ENCODE results near the gene NFKBIL1.
A peak's percentile ranks its signal among the peaks of the same experiment; 100 is the strongest.
"Not testable (repeated sequence)": the region's sequence is repeated elsewhere in the genome, so short reads cannot be mapped to it uniquely, and the experiment has no call there.

Gene NFKBIL1, protein sequence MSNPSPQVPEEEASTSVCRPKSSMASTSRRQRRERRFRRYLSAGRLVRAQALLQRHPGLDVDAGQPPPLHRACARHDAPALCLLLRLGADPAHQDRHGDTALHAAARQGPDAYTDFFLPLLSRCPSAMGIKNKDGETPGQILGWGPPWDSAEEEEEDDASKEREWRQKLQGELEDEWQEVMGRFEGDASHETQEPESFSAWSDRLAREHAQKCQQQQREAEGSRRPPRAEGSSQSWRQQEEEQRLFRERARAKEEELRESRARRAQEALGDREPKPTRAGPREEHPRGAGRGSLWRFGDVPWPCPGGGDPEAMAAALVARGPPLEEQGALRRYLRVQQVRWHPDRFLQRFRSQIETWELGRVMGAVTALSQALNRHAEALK

DNA sequence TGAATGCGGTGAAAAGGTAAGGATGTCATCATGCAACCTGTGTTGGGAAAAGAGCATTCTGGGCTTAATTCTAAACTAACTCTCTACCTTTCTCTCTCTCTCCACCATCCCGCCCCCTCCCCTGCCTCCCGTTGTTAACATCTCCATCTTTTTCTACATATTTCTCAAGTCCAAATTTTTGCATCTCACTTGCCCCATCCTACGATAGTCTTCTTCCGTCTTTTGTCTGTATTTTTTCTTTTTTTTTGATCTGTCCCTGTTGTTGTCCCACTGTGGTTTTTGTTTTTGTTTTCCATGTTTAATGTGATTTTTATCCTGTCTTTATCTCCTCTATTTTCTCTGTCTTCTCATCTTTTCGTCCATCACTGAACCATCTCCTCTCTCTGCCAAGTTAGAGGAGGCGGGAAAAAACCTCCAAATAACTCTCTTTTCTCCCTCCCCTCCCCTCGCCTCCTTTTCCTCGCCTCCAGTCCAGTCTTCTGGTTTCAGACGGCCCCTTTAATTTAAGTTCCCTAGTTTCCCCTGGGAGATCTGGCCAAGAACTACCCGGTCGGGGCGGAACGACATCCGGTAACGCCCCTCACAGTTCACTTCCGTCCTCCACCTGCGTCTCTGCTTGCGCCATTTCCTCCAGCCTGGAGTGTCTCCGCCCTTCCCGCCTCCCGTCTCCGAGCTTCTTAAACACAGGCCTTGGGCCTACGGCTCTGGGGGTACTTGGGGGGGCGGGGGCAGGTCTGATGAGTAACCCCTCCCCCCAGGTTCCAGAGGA lies at the start of gene NFKBIL1:
TSS of gene NFKBIL1 (plus strand) at position 651 of the 769 bp plus-strand sequence. CDS start at position 738, 87 bp downstream.
- peaks cover 44% of the 10 kb centered on the region for H3K4me1 Mint-ChIP-seq

DNA sequence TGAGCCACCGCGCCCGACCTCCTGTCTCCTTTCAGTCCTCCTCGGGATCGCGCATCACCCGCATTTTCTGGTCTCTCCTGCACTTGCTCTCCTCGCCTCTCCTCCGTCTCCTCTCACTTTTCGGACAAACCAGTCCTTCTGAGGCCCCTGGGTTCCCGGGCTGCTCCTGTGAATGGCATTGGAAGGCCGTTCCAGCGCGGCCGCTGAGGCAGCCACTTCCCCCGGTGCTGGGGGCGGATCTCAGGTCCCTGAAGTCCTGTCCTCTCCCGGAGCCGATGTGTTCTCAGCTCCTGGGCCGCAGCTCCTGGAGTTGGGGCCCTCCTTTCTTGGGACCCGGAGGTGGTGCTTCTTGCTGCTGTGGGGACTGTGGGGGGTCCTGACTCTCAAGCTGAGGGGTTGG lies 48.7 kb upstream of the NFKBIL1 start:
- Mint-ChIP-seq H3K4me1 (peaks cover 76% of the 10 kb centered on the region), H3K36me3 (peaks cover 6% of the 10 kb centered on the region), H3K27ac (peak overlapping the region; percentile 39), H3K4me3 (peak overlapping the region; percentile 75), H3K9me3 (no peaks in the 10 kb centered on the region), H3K27me3 (no peaks in the 10 kb centered on the region)
- ATAC-seq = no peak

More for the DNA sequence above, at the start of gene NFKBIL1:
- Mint-ChIP-seq H3K9me3 (no peaks in the 10 kb centered on the region), H3K4me3 (peak within 1 kb of the TSS; percentile 88), H3K27ac (peak within 1 kb of the TSS; percentile 66), H3K36me3 (peaks cover 7% of the 10 kb centered on the region), H3K27me3 (no peaks in the 10 kb centered on the region)
- ATAC-seq = peak; percentile 94

DNA sequence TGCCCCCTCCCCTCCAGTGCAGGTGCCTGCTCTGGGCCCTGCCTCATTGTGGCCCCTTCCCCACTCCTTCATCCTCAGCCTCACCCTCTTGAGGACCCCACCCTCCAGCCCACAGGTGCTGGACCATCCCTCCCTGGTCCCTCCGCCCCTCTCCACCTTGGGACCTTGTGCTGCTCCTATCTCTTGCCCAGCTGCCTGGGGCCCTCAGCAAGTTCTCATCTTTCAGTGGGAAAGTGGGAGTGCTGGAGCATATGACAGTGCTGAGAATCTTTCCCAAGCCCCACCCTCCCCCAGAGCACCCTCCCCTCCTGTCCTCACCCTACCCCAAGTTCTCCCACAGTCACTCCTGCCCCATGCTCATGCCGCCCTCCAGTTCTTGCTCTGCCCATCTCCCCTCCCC lies 47.8 kb upstream of the NFKBIL1 start:
- ATAC-seq = not testable (repeated sequence)
- H3K27ac Mint-ChIP-seq = peak overlapping the region; percentile 39

DNA sequence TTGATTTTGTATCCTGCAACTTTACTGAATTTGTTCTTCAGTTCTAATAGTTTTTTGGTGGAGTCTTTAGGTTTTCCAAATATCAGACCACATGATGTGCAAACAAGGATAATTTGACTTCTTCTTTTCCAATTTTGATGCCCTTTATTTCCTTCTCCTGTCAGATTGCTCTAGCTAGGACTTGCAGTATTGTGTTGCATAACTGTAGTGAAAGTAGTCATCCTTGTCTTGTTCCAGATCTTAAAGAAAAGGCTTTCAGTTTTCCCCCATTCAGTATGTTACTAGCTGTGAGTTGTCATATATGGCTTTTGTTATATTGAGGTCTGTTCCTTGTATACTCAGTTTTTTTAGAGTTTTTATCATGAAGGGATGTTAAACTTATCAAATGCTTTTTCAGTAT lies 44.8 kb upstream of the NFKBIL1 start:
- no peak overlapping the region for H3K27ac Mint-ChIP-seq
- H3K4me1 Mint-ChIP-seq = peaks cover 63% of the 10 kb centered on the region
- H3K9me3 Mint-ChIP-seq = no peaks in the 10 kb centered on the region

More for the DNA sequence above, 47.8 kb upstream of the NFKBIL1 start:
- not testable (repeated sequence) for H3K9me3 Mint-ChIP-seq, H3K27me3 Mint-ChIP-seq, H3K36me3 Mint-ChIP-seq
- H3K4me1 Mint-ChIP-seq = peaks cover 76% of the 10 kb centered on the region
- peak overlapping the region; percentile 75 for H3K4me3 Mint-ChIP-seq

DNA sequence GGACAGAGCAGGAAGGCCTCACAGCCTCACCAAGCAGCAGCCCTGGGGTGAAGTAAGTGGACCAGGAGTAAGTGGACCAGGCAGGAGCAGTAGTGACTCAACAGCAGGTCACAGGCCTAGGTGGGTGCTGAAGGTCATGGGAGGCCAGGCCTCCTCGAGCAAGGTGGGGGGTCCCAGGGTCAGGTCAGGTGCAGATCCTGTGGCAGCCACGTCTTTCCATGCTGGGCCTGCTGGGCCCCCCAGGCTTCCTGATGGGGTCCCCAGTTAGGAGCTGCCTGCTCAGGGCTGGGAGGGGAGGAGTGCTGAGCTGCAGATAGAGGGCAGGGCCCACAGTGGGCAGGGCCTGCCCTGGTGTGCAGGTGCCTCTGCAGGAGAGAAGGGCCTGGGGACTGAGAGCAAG lies 38.4 kb upstream of the NFKBIL1 start:
- ATAC-seq, H3K9me3 Mint-ChIP-seq, H3K27me3 Mint-ChIP-seq, H3K27ac Mint-ChIP-seq, H3K4me3 Mint-ChIP-seq: not testable (repeated sequence)
- Mint-ChIP-seq H3K4me1 (peaks cover 13% of the 10 kb centered on the region), H3K36me3 (peaks cover 49% of the 10 kb centered on the region)

More for the DNA sequence above, 44.8 kb upstream of the NFKBIL1 start:
- no peak overlapping the region for H3K4me3 Mint-ChIP-seq
- ATAC-seq = no peak
- H3K27me3 Mint-ChIP-seq = no peaks in the 10 kb centered on the region
- H3K36me3 Mint-ChIP-seq = peaks cover 25% of the 10 kb centered on the region

DNA sequence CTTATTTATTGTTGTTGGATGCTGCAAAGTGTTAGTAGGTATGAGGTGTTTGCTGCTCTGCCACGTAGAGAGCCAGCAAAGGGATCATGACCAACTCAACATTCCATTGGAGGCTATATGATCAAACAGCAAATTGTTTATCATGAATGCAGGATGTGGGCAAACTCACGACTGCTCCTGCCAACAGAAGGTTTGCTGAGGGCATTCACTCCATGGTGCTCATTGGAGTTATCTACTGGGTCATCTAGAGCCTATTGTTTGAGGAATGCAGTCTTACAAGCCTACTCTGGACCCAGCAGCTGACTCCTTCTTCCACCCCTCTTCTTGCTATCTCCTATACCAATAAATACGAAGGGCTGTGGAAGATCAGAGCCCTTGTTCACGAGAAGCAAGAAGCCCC lies 37.4 kb upstream of the NFKBIL1 start:
- Mint-ChIP-seq H3K9me3 (no peaks in the 10 kb centered on the region), H3K36me3 (peaks cover 46% of the 10 kb centered on the region), H3K4me1 (peaks cover 7% of the 10 kb centered on the region), H3K27ac (no peak overlapping the region), H3K27me3 (no peaks in the 10 kb centered on the region), H3K4me3 (no peak overlapping the region)
- ATAC-seq = no peak

DNA sequence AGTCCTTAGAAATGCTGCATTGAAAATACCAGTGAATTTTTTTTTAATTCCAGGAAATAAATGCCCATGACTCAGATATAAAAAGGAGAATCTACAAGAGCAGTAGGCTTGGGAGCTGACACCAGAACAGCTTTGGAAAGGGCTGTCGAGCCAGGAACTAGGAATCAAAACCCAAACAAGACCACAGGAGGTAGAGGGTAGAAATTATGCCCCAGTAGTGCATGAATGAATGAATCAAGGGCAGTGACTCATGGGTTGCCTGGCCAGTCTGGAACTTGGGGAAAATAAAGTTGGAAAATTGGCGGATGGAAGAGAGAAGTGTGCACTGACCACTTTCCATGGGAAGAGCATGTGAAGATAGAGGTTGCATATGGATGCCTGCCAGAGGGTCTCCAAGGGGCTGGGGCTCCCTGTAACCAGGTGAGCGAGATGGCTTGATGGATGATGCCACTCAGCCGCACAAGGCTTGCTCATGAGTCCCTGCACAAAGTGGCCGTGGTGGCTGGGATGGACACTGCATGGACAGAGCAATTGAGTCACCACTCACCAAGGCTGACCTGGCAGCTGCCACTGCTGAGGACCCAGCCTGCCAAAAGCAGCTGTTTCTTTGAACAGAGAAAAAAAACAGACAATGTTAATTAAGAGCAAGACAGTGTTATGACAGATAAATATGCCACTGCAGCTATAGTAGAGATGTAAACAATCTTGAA lies 33.8 kb upstream of the NFKBIL1 start:
- no peak overlapping the region for H3K4me3 Mint-ChIP-seq
- no peaks in the 10 kb centered on the region for H3K9me3 Mint-ChIP-seq
- no peak overlapping the region for H3K27ac Mint-ChIP-seq
- peaks cover 20% of the 10 kb centered on the region for H3K36me3 Mint-ChIP-seq
- ATAC-seq = no peak
- no peaks in the 10 kb centered on the region for H3K4me1 Mint-ChIP-seq
- H3K27me3 Mint-ChIP-seq = no peaks in the 10 kb centered on the region

DNA sequence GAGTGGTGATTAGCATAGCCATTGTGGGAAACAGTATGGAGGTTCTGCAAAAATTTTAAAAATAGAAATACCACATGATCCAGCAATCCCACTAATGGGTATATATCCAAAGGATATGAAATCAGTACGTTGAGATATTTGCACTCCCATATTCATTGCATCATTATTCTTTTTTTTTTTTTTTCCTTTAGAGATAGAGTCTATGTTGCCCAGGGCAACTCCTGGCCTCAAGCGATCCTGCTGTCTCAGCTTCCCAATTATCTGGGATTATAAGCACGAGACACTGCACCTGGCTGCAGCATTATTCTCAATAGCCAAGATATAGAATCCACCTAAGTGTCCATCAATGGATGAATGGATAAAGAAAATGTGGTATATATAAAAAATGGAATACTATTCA lies 25.6 kb upstream of the NFKBIL1 start:
- no peaks in the 10 kb centered on the region for H3K36me3 Mint-ChIP-seq
- no peak overlapping the region for H3K4me3 Mint-ChIP-seq
- no peak for ATAC-seq
- no peak overlapping the region for H3K27ac Mint-ChIP-seq
- H3K4me1 Mint-ChIP-seq = no peaks in the 10 kb centered on the region
- no peaks in the 10 kb centered on the region for H3K27me3 Mint-ChIP-seq
- H3K9me3 Mint-ChIP-seq = no peaks in the 10 kb centered on the region

DNA sequence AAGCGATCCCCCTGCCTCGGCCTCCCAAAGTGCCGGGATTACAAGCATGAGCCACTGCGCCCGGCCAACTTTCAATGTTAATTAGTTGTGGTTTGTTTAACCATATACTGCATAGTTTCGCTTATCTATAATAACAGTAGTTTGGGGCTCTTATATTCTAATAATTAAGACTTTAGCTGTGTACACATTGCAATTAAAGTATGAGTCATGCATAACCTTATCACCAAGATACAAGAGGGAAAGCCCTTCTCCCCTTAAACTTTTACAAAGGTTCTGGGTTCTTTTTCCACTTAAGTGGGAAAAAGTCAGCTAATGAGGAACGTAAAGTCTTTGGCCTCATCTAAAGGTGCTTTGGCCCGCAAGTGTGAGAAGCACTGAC lies 21.9 kb upstream of the NFKBIL1 start:
- H3K9me3 Mint-ChIP-seq = no peaks in the 10 kb centered on the region
- no peaks in the 10 kb centered on the region for H3K27me3 Mint-ChIP-seq
- H3K4me1 Mint-ChIP-seq = no peaks in the 10 kb centered on the region
- H3K27ac Mint-ChIP-seq = no peak overlapping the region
- peaks cover 8% of the 10 kb centered on the region for H3K36me3 Mint-ChIP-seq
- no peak for ATAC-seq
- H3K4me3 Mint-ChIP-seq = no peak overlapping the region

DNA sequence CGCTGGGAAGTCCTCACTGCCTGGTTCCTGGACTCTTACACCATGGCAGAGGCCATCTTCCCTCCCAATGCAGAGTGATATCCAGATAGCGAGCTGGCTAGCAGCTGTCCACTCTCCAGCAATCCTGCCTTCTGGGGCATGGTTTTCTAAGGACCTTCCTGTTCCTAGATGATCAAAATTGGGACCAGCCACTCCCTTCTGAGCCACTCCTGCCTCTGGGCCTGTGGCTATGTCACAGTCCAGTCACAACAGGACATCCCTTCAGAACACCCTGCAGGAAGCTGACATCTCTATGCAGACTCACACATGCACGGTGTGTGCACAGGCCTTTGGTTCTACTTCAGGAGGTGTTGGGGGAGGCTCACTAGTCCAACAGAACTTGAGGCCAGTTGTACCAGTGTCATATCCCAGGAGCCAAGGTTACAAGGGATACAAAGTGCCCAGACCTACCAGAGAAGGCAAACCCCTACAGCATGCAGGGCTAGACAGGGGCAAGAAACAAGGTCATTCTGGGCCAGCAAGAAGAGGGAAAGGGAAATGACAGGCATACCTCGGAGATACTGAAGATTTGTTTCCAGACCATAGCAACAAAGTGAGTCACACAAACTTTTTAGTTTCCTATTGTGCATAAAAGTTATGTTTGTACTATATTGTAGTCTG lies 21.3 kb upstream of the NFKBIL1 start:
- Mint-ChIP-seq H3K27me3 (no peaks in the 10 kb centered on the region), H3K9me3 (no peaks in the 10 kb centered on the region), H3K36me3 (peaks cover 13% of the 10 kb centered on the region), H3K4me1 (no peaks in the 10 kb centered on the region), H3K4me3 (no peak overlapping the region), H3K27ac (no peak overlapping the region)
- ATAC-seq = no peak

DNA sequence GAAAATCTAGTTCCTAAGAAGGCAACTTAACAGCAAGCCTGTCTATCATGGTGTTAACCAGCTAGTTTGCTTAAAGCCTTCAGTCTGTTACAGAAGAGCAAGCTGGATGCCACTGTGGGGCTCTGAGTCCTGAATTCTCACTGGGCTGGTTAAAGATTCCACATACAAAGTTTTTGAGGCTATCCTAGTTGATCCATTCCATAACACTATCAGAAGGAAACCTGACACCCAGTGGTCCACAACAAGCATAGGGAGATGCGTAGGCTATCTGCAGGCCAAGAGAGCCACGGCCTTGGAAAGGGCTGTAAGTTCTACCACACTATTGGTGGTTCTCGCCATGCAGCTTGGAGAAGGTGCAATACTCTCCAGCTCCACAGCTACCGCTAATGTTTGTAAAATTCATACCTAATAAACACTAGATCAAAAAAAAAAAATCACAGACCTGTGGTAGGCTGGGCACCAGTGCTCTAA lies 19.1 kb upstream of the NFKBIL1 start:
- Mint-ChIP-seq H3K27me3 (no peaks in the 10 kb centered on the region), H3K27ac (peak overlapping the region; percentile 40), H3K9me3 (no peaks in the 10 kb centered on the region), H3K4me3 (no peak overlapping the region), H3K4me1 (peaks cover 9% of the 10 kb centered on the region), H3K36me3 (peaks cover 26% of the 10 kb centered on the region)
- no peak for ATAC-seq

DNA sequence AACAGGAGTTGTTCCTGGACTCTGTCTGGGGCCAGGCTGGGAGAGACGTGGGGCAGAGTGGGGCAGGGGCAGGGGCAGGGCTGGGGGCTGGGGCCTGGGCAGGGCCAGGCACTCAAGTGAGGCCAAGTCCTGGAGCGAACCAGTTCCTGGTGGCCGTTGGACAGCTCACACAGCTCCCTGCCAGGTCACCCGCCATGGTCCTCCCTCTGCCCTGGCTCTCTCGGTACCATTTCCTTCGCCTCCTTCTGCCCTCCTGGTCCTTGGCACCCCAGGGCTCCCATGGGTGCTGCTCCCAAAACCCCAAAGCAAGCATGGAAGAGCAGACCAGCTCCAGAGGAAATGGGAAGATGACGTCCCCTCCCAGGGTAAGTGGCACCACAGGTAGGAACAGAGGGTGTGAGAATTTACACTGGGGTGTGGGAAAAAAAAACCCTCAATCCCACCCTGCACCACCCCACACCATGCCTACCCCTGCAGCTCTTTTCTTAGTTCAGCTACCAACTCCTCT lies 18.5 kb upstream of the NFKBIL1 start, which contains the start of gene MCCD1:
TSS of gene MCCD1 (plus strand) at position 142 of the 508 bp plus-strand sequence. CDS start at position 195, 53 bp downstream.
- H3K9me3 Mint-ChIP-seq = no peaks in the 10 kb centered on the region
- H3K27ac Mint-ChIP-seq = peak within 1 kb of the TSS; percentile 40
- H3K27me3 Mint-ChIP-seq = no peaks in the 10 kb centered on the region
- peaks cover 9% of the 10 kb centered on the region for H3K4me1 Mint-ChIP-seq
- H3K4me3 Mint-ChIP-seq = no peak within 1 kb of the TSS
- peaks cover 29% of the 10 kb centered on the region for H3K36me3 Mint-ChIP-seq
- peak; percentile 45 for ATAC-seq

DNA sequence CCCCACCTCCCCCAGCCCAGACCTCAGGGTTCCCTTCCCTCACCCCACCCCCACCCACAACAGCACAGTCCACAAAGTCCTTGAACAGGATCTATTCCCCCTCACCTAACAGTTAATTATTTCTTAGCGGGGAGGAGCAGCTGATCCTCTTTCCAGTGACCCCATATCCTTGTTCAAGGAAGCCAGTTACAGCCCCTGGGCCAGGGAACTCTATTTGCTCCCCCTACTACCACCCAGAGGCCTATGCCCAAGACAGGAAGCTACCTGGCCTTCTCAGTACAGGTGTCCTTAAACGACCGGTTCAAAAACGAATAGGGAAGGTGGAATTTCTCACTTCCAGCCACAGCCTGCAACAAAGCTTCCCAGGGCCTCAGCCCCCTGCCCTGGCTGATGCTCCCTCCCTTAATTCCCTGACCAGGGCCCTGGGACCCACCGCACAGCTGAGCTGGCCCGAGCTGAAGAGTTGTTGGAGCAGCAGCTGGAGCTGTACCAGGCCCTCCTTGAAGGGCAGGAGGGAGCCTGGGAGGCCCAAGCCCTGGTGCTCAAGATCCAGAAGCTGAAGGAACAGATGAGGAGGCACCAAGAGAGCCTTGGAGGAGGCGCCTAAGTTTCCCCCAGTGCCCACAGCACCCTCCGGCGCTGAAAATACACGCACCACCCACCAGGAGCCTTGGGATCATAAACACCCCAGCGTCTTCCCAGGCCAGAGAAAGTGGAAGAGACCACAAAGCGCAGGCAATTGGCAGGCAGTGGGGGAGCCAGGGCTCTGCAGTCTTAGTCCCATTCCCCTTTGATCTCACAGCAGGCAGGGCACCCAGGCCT lies 17.9 kb upstream of the NFKBIL1 start:
- Mint-ChIP-seq H3K36me3 (peaks cover 34% of the 10 kb centered on the region), H3K27me3 (no peaks in the 10 kb centered on the region), H3K9me3 (no peaks in the 10 kb centered on the region), H3K4me3 (no peak overlapping the region), H3K27ac (no peak overlapping the region), H3K4me1 (peaks cover 9% of the 10 kb centered on the region)
- no peak for ATAC-seq

DNA sequence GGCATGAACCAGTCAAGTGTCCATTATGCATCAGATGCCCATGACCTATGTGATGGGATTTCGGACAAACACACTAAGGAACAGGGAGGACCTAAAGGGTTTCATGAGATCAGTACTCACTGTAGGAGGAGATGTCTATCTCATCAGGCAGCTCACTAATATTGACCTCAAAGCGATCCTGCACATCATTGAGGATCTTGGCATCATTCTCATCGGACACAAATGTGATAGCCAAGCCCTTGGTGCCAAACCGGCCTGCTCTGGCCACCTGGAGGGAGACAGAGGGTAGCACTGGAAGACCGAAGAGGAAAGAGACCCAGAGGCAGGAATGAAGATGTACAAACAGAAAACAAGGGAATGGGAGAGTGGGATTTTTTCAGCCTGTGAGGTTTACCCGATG lies 16.7 kb upstream of the NFKBIL1 start:
- H3K27ac Mint-ChIP-seq = no peak overlapping the region
- ATAC-seq = no peak
- H3K4me3 Mint-ChIP-seq = no peak overlapping the region
- H3K4me1 Mint-ChIP-seq = peaks cover 9% of the 10 kb centered on the region
- no peaks in the 10 kb centered on the region for H3K27me3 Mint-ChIP-seq
- H3K9me3 Mint-ChIP-seq = no peaks in the 10 kb centered on the region
- peaks cover 45% of the 10 kb centered on the region for H3K36me3 Mint-ChIP-seq

All from stimulated activated memory B cell treated with anti-CD40 and anti-IgM and Interleukin-4, amounts not matched to agents 10 μg/mL and 1 μg/mL and 100 μg/mL, for 72 hours (primary cell).